ENCODE data around the gene HTR3E. TPM values are rescaled to one million over a fixed set of nuclear protein-coding genes. Genes with fewer than 3 reads are reported as not detected.
A peak's percentile ranks its signal among the peaks of the same experiment; 100 is the strongest.
"Not testable (repeated sequence)": the region's sequence is repeated elsewhere in the genome, so short reads cannot be mapped to it uniquely, and the experiment has no call there.

HTR3E gene
- total RNA-seq, 1 experiment from 2014 or later, result not detected

GRCh38 chr3:184110316-184110725 lies 13.5 kb downstream of the HTR3E start:
- DNase-seq (ENCODE audit: low read depth), result peak; percentile 84

DNA sequence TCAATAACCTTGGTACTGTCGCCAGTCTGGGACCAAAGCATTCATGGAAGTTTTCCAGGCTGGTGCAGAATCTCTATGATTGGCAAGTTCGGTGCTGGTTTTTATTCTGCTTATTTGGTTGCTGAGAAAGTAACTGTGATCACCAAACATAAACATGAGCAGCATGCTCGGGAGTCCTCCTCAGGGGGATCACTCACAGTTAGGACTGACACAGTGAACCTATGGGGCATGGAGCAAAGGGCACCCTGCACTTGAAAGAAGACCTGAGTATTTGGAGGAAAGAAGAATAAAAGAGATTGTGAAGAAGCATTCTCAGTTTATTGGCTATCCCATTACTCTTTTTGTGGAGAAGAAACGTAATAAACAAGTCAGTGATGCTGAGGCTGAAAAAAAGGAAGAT lies 19.2 kb downstream of the HTR3E start:
- DNase-seq (ENCODE audit: low read depth), result no peak

- DNase-seq (ENCODE audit: low read depth), result peak; percentile 25
These were observed 20.8 kb downstream of the HTR3E start for GRCh38 chr3:184117636-184118035.

- not testable (repeated sequence) for DNase-seq (ENCODE audit: low read depth)
These were observed 24.2 kb downstream of the HTR3E start for GRCh38 chr3:184121031-184121430.

GRCh38 chr3:184126006-184126405 lies 29.1 kb downstream of the HTR3E start:
- no peak for DNase-seq (ENCODE audit: low read depth)

DNA sequence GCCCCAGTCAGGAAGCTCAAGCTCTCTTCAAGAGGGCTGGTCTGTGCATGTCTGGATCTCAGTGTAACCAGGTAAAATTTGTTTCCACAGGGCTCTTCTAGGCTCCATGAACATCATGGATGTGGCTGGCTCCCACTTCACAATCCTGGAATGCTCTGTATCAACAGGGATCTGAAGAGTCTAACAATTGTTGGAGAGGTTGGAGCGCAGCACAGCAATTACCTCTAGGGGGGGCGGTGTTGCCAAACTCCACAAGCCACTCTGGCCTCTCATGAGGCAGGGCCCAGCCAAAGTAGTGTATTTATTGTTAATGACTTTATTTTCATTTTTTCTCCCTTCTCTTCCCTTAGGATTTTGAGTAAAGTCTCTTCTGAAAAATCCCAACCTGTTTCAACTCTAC lies 32.1 kb downstream of the HTR3E start:
- DNase-seq (ENCODE audit: low read depth), result peak; percentile 52

GRCh38 chr3:184132945-184133344 lies 36.1 kb downstream of the HTR3E start:
- DNase-seq (ENCODE audit: low read depth), result no peak

DNA sequence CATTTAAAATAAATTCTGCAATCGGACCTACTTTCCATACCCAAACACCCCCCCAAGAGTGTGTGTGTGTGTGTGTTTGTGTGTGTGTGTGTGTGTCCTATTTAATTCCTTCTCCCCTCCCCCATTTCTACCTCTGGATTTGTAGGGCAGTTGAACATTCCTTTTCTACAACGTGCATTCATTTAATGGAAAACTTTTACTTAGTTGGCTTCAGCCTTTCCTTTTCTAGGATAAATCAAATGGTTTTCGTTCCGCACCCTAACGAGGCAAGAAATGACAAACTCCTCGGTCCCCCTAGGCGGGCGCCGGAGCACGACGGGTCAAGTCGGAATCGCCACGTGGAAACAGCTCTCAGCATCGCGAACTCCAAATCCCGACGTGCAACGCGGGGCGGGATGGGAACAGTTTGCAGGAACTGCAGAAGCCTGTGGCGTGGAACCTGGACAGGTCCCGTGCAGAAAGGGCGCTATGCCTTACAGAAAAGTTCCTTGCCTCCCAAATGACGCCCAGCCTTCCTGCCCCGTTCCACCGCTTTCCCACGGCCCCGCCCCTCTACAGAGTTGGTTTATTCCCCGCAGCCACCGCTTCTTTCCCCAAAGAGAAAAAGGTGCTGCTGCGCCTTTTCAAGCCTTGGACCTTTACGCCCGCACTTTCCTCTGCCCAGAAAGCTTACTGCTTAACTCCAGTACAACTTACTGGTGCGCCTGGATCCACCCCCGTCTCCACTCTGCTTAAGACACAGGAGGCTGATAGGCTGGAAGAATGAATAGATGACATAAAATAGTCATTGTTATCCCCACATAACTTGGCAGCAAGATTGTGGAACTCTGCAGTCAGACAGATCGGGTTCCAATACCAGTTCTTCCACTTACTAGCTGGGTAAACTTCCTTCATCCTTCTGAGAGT lies 37.2 kb downstream of the HTR3E start:
- peak; percentile 92 for DNase-seq (ENCODE audit: low read depth)

DNA sequence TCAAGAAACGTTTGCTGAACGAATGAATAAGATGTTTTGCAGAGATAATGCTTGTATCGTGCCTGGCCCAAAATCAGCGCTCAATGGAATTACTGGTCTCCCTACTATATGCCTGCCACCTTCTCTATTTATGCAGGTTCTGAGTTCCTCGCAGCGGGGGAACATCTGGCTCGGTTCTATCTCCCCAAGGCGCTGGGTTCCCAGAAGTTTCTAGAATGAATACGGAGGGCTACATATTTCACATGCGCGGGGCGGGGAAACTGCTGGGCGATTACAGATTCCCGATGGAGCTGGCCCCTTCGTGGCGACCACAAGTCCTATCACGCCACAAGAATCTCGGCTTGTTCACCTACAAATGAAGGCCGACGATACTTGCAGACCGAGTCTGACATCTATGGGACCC lies 37.9 kb downstream of the HTR3E start:
- no peak for DNase-seq (ENCODE audit: low read depth)

DNA sequence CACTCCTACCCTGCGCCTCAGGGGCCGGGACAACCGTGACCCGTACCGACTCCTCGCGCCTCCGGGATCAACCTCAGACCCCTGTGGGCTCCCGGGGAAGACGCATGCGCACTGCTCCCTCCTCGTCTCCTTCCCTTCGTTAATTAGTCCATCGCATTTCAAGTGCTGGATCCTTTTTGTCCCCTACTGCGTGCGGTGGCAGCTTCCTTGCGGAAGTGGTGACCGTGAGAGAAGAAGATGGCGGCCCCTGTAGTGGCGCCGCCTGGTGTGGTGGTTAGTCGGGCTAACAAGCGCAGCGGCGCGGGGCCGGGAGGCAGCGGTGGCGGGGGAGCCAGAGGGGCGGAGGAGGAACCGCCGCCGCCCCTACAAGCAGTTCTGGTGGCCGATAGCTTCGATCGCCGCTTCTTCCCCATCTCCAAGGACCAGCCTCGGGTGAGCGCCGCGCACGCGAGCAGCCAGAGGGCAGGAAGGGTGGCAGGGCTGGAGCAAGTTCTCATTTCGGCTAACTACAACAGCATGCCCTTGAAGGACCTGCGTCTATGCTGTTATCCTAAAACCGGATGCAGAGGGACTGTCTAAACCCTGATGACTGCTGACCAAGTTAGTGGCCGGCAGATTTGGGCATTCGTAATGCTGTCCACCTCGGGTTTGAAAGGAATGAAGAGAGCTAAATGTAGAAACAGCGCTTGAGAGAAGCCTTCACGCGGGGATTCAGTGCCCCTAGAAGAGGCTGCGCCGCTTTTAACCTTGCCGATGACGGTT lies 38.5 kb downstream of the HTR3E start, which contains the start of gene EIF2B5:
EIF2B5 (plus strand) TSS at position 210 of the 762 bp plus-strand sequence; CDS start at position 238, 28 bp downstream.
- peak; percentile 93 for DNase-seq (ENCODE audit: low read depth)

GRCh38 chr3:184135911-184136260 lies 39.0 kb downstream of the HTR3E start:
- DNase-seq (ENCODE audit: low read depth), result no peak

DNA sequence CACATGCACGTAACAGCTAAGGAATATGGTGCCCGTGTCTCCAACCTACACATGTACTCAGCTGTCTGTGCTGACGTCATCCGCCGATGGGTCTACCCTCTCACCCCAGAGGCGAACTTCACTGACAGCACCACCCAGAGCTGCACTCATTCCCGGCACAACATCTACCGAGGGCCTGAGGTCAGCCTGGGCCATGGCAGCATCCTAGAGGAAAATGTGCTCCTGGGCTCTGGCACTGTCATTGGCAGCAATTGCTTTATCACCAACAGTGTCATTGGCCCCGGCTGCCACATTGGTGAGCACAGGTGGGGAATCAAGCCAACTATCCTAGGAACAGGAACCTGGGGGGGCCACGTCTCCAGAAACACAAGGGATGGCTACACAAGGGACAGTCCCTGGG lies 43.6 kb downstream of the HTR3E start:
- DNase-seq (ENCODE audit: low read depth), result no peak

- DNase-seq (ENCODE audit: low read depth), result no peak
These were observed 45.3 kb downstream of the HTR3E start for GRCh38 chr3:184142199-184142598.

DNA sequence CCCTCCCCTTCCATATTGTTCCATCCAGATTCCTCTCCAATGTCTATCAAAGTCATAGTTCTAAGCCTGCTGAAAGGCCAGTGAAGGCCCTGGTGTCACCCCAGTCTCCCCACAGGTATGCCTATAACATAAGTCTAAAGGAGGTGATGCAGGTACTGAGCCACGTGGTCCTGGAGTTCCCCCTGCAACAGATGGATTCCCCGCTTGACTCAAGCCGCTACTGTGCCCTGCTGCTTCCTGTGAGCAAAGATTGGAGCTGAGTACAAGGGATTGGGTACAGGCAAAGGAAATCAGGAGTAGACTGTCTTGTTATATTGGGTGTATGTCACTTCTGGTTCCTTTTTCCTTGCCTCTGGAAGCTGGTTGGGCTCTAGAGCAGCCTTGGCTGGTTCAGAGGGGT lies 46.5 kb downstream of the HTR3E start:
- no peak for DNase-seq (ENCODE audit: low read depth)

DNA sequence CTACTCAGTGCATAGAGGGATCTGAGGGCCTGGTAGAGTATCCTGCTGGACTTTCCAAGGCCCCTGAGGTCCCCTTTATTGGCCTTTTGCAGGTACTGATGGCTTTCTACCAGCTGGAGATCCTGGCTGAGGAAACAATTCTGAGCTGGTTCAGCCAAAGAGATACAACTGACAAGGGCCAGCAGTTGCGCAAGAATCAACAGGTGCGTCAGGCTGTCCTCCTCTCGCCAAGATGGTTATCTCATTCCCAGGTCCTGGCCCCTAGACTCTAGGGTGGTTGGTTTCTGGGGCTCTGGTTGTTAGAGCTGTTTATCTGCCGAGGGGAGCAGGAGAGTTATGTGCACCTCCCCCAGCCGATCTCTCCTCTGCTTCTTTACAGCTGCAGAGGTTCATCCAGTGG lies 47.6 kb downstream of the HTR3E start:
- DNase-seq (ENCODE audit: low read depth), result no peak

DNA sequence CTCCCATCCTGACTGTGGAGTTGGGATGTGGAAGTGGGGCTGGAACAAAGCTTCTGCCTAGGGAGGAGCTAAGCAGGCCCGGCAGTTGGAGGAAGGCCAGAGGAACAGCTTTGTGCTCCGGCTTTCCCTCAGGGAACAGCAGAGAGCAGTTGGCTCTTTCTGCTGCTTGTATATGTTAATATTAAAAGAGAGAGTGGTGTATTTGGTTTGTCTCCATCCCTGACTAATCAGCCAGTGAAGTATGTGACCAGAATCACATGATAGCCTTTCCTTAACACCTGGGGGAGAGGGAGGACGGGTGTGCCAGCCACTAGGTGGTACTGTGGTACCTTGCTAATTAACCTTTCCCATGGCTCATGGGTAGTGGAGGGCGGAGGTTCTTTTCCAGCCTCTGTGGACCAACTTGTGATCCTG lies 48.3 kb downstream of the HTR3E start:
- peak; percentile 70 for DNase-seq (ENCODE audit: low read depth)

GRCh38 chr3:184145751-184146270 lies 48.9 kb downstream of the HTR3E start:
- no peak for DNase-seq (ENCODE audit: low read depth)

DNA sequence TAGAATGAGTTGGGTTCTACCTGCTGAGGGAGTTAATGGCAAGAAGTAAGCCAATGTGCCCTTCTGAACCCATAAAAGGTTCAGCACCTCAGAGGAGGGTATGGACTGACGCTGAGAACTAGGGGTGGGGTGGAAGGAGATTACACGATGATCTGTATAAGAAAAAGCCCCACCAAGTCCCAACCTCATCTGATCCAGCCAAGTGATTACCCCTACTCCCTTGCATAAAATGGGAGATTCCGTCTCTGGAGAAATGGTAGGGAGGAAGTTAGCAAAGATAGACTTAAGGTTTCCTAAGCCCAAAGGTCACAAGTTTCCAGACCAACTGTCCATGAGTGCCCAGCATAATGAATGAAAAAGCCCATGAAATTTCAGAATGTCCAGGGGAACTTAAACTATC lies 51.2 kb downstream of the HTR3E start:
- no peak for DNase-seq (ENCODE audit: low read depth)

DNA sequence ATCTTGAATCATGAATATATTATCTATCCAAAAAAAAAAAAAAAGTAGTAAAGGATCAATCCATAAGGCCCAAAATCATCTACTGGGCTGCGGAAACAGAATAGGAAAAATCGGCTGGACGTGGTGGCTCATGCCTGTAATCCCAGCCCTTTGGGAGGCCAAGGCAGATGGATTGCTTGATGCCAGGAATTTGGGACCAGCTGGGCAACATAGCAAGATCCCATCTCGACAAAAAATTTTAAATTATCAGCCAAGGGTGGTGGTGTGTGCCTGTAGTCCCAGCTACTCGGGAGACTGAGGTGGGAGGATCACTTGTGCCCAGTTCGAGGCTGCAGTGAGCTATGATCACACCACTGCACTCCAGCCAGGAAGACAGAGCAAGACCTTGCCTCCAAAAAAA lies 52.3 kb downstream of the HTR3E start:
- DNase-seq (ENCODE audit: low read depth), result no peak

DNA sequence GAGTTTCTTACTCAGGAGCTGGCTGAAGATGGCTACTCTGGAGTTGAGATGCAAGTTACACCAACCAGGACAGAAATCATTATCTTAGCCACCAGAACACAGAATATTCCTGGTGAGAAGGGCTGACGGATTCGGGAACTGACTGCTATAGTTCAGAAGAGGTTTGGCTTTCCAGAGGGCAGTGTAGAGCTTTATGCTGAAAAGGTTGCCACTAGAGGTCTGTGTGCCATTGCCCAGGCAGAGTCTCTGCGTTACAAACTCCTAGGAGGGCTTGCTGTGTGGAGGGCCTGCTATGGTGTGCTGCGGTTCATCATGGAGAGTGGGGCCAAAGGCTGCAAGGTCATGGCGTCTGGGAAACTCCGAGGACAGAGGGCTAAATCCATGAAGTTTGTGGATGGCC lies 52.9 kb downstream of the HTR3E start:
- DNase-seq (ENCODE audit: low read depth), result not testable (repeated sequence)

GRCh38 chr3:184154885-184155643 lies 58.2 kb downstream of the HTR3E start, which contains the start of gene DVL3:
DVL3 (plus strand) TSS chr3:184155377; CDS start chr3:184155636, 259 bp downstream.
- DNase-seq (ENCODE audit: low read depth), result peak; percentile 57

Data from HT1080 (cell line).